ENCODE measurements around the gene HECW1. TPM values are rescaled to one million over a fixed set of nuclear protein-coding genes. Genes with fewer than 3 reads are reported as not detected.
"Not testable (repeated sequence)": the region's sequence is repeated elsewhere in the genome, so short reads cannot be mapped to it uniquely, and the experiment has no call there.

Gene HECW1
- total and polyA plus RNA-seq, 8 donors: 0.04 to 0.69 (median 0.12) TPM; not detected in 5

GRCh38 chr7:43199371-43200160 is 87.1 kb downstream of the HECW1 start:
- 50 to 61% methylated on average over 8 of the region's 8 CpGs for WGBS, 2 donors
- no peaks in the 10 kb centered on the region for H3K9me3 ChIP-seq
- ATAC-seq (no peak), FAIRE-seq (no peak), DNase-seq (no peak)
- H3K36me3 ChIP-seq: no peaks in the 10 kb centered on the region
- H3K4me1 ChIP-seq: no peaks in the 10 kb centered on the region
- H3K27ac ChIP-seq: no peak overlapping the region
- TF ChIP-seq CTCF (IDR thresholded peaks at IDR 0.05): no peak
- H3K4me3 ChIP-seq: no peak overlapping the region
- intact Hi-C loops (cut with DNase I): no loop called here
- H3K27me3 ChIP-seq: peaks cover 0 to 7% (median 0%) of the 10 kb centered on the region in 4 donors

- H3K4me1 ChIP-seq: no peaks in the 10 kb centered on the region
- WGBS, 2 donors: 51 to 56% methylated on average over 2 of the region's 2 CpGs
- DNase-seq: no peak
- no peaks in the 10 kb centered on the region for H3K9me3 ChIP-seq
- H3K27ac ChIP-seq: no peak overlapping the region
- ATAC-seq: no peak
- no peak for TF ChIP-seq CTCF (IDR thresholded peaks at IDR 0.05)
- no peak overlapping the region for H3K4me3 ChIP-seq
- no peaks in the 10 kb centered on the region for H3K36me3 ChIP-seq
- peaks cover 0 to 7% (median 0%) of the 10 kb centered on the region in 4 donors for H3K27me3 ChIP-seq
- no peak for FAIRE-seq
- intact Hi-C loops (cut with DNase I): no loop called here
These were observed 89.5 kb downstream of the HECW1 start for GRCh38 chr7:43201912-43202311.

- intact Hi-C loops (cut with DNase I): no loop called here
- WGBS, 2 donors: 28 to 53% methylated on average over 1 of the region's 1 CpG
- no peaks in the 10 kb centered on the region for H3K4me1 ChIP-seq
- H3K4me3 ChIP-seq: no peak overlapping the region
- no peaks in the 10 kb centered on the region for H3K9me3 ChIP-seq
- no peak for TF ChIP-seq CTCF (IDR thresholded peaks at IDR 0.05)
- no peak for DNase-seq
- ATAC-seq: no peak
- FAIRE-seq: no peak
- H3K36me3 ChIP-seq: no peaks in the 10 kb centered on the region
- peaks cover 0 to 7% (median 0%) of the 10 kb centered on the region in 4 donors for H3K27me3 ChIP-seq
- H3K27ac ChIP-seq: no peak overlapping the region
These were observed 91.6 kb downstream of the HECW1 start for GRCh38 chr7:43204081-43204480.

- Histone ChIP-seq H3K4me3 (no peak overlapping the region), H3K27ac (no peak overlapping the region), H3K4me1 (no peaks in the 10 kb centered on the region), H3K27me3 (peaks cover 0 to 7% (median 0%) of the 10 kb centered on the region in 4 donors), H3K36me3 (no peaks in the 10 kb centered on the region), H3K9me3 (no peaks in the 10 kb centered on the region)
- TF ChIP-seq CTCF (IDR thresholded peaks at IDR 0.05): no peak
- ATAC-seq (no peak), DNase-seq (no peak), FAIRE-seq (no peak)
- 71 to 73% methylated on average over 8 of the region's 8 CpGs for WGBS, 2 donors
- intact Hi-C loops (cut with DNase I): no loop called here
These were observed 92.8 kb downstream of the HECW1 start for GRCh38 chr7:43205171-43205795.

- H3K4me1 ChIP-seq: no peaks in the 10 kb centered on the region
These were observed 95.8 kb downstream of the HECW1 start for GRCh38 chr7:43208242-43208641.

GRCh38 chr7:43210539-43210938 is 98.1 kb downstream of the HECW1 start:
- 70 to 88% methylated on average over 11 of the region's 11 CpGs for WGBS, 2 donors

More at GRCh38 chr7:43208242-43208641, 95.8 kb downstream of the HECW1 start:
- intact Hi-C loops (cut with DNase I): no loop called here
- DNase-seq: no peak
- Histone ChIP-seq H3K27ac (no peak overlapping the region), H3K9me3 (no peaks in the 10 kb centered on the region), H3K36me3 (no peaks in the 10 kb centered on the region), H3K4me3 (no peak overlapping the region), H3K27me3 (no peaks in the 10 kb centered on the region)
- WGBS, 2 donors: 54 to 61% methylated on average over 2 of the region's 2 CpGs
- no peak for TF ChIP-seq CTCF (IDR thresholded peaks at IDR 0.05)
- no peak for ATAC-seq
- FAIRE-seq: no peak

More at GRCh38 chr7:43210539-43210938, 98.1 kb downstream of the HECW1 start:
- H3K36me3 ChIP-seq; DNase-seq; FAIRE-seq; H3K4me1 ChIP-seq; H3K9me3 ChIP-seq; ATAC-seq; H3K4me3 ChIP-seq; H3K27ac ChIP-seq; H3K27me3 ChIP-seq; intact Hi-C loops (cut with DNase I): not testable (repeated sequence)

All from pancreas (tissue), 10 donors.